Liver (tissue), 9 donors: ENCODE data around the gene ENPP1. TPM values are rescaled to one million over a fixed set of nuclear protein-coding genes. Genes with fewer than 3 reads are reported as not detected.

Experiments used
- DNase-seq: peaks from one replicate; pipeline ENCODE4 v3.0.0-alpha.2; 2017; ENCODE audit warnings: low spot score
- H3K27ac ChIP-seq, 2 donors: one replicate each; pipeline ENCODE4 v1.7.0; 2013; ENCODE audit warnings: inconsistent platforms in 2 of 2, low read length in 2 of 2, control low read depth in 1 of 2, low read depth in 1 of 2, mild to moderate bottlenecking in 1 of 2
- H3K27me3 ChIP-seq, 4 donors: one replicate each; pipeline versions ENCODE4 v1.6.1 to v1.7.0; 2013; ENCODE audit warnings: low read length in 3 of 4, inconsistent platforms in 1 of 4, mild to moderate bottlenecking in 1 of 4, moderate library complexity in 1 of 4; ENCODE audit not compliant: control insufficient read depth in 4 of 4, insufficient read depth in 4 of 4
- H3K36me3 ChIP-seq, 4 donors: one replicate each; pipeline versions ENCODE4 v1.6.1 to v1.7.0; 2013; ENCODE audit warnings: low read length in 3 of 4, mild to moderate bottlenecking in 3 of 4, low read depth in 1 of 4, moderate library complexity in 1 of 4; ENCODE audit not compliant: control insufficient read depth in 4 of 4, insufficient read depth in 3 of 4
- H3K4me1 ChIP-seq, 4 donors: one replicate each; pipeline versions ENCODE4 v1.6.1 to v1.7.0; 2013; ENCODE audit warnings: low read length in 3 of 4, mild to moderate bottlenecking in 3 of 4, moderate library complexity in 1 of 4; ENCODE audit not compliant: control insufficient read depth in 4 of 4, insufficient read depth in 4 of 4
- H3K4me3 ChIP-seq, 3 donors: one replicate each; pipeline versions ENCODE4 v1.6.1 to v1.7.0; 2013; ENCODE audit warnings: low read length in 3 of 3, control low read depth in 1 of 3, low read depth in 1 of 3, mild to moderate bottlenecking in 1 of 3
- H3K9ac ChIP-seq, 2 donors: one replicate each; pipeline ENCODE4 v1.7.0; 2013; ENCODE audit warnings: low read length in 2 of 2, mild to moderate bottlenecking in 2 of 2, moderate library complexity in 2 of 2, control low read depth in 1 of 2, low read depth in 1 of 2
- H3K9me3 ChIP-seq, 4 donors: one replicate each; pipeline versions ENCODE4 v1.6.1 to v1.7.0; 2013; ENCODE audit warnings: low read length in 3 of 4; ENCODE audit not compliant: control insufficient read depth in 4 of 4
- ATF3 ChIP-seq: IDR thresholded peaks from 2 replicates; pipeline ENCODE4 v1.6.1; 2016; ENCODE audit warnings: antibody characterized with exemption
- EGR1 ChIP-seq, 2 donors: IDR thresholded peaks; 2 replicates each; pipeline ENCODE4 v1.6.1; 2016 to 2018; ENCODE audit warnings: antibody characterized with exemption in 2 of 2, low read depth in 2 of 2
- FOXA1 ChIP-seq: IDR thresholded peaks from 2 replicates; pipeline ENCODE4 v1.6.1; 2016; ENCODE audit warnings: antibody characterized with exemption
- FOXA2 ChIP-seq: IDR thresholded peaks from 2 replicates; pipeline ENCODE4 v1.6.1; 2016; ENCODE audit warnings: antibody characterized with exemption
- GABPA ChIP-seq, 2 donors: IDR thresholded peaks in 1 of 2; conservative IDR thresholded peaks in 1 of 2; 2 replicates each; pipeline ENCODE4 v1.6.1; 2016; ENCODE audit warnings: antibody characterized with exemption in 2 of 2, mild to moderate bottlenecking in 1 of 2, moderate library complexity in 1 of 2
- HNF4A ChIP-seq, 2 donors: conservative IDR thresholded peaks; 2 replicates each; pipeline ENCODE4 v1.6.1; 2016; ENCODE audit warnings: antibody characterized with exemption in 2 of 2, mild to moderate bottlenecking in 2 of 2
- HNF4G ChIP-seq: IDR thresholded peaks from 2 replicates; pipeline ENCODE4 v1.6.1; 2016; ENCODE audit warnings: antibody characterized with exemption
- JUND ChIP-seq, 2 donors: IDR thresholded peaks; 2 replicates each; pipeline ENCODE4 v1.6.1; 2016; ENCODE audit warnings: antibody characterized with exemption in 2 of 2
- NR2F2 ChIP-seq: IDR thresholded peaks from 2 replicates; pipeline ENCODE4 v1.6.1; 2016; ENCODE audit warnings: antibody characterized with exemption
- RAD21 ChIP-seq, 2 donors: IDR thresholded peaks; 2 replicates each; pipeline ENCODE4 v1.6.1; 2016; ENCODE audit warnings: antibody characterized with exemption in 2 of 2, mild to moderate bottlenecking in 2 of 2
- SP1 ChIP-seq: IDR thresholded peaks from 2 replicates; pipeline ENCODE4 v1.6.1; 2018; ENCODE audit warnings: antibody characterized with exemption, mild to moderate bottlenecking
- TAF1 ChIP-seq: conservative IDR thresholded peaks from 2 replicates; pipeline ENCODE4 v1.6.1; 2016; ENCODE audit warnings: antibody characterized with exemption, mild to moderate bottlenecking
- YY1 ChIP-seq: IDR thresholded peaks from 2 replicates; pipeline ENCODE4 v1.6.1; 2016; ENCODE audit warnings: antibody characterized with exemption, mild to moderate bottlenecking
- WGBS: extraction: QIAGEN DNeasy Blood & Tissue Kit; methylation state at CpG from one replicate; pipeline ENCODE4 v1.1.7; 2013; 5-methylcytosine and 5-hydroxymethylcytosine counted together
- polyA plus RNA-seq, 2 donors: library from polyadenylated mRNA; stranded (reverse) in 1 of 2; unstranded in 1 of 2; fragments of 200-250 nt in 1 of 2; fragments of >200 nt in 1 of 2; fragmentation: Nextera tagmentation in 1 of 2; extraction: Ambion mirVana in 1 of 2; gene quantifications; one replicate each; pipeline versions ENCODE4 v1.2.1 to v1.2.3, GENCODE V29; 2013 to 2015
- total RNA-seq, 2 donors: library from RNA; depleted of rRNA; stranded (reverse); fragments of >200 nt; gene quantifications; one replicate each; pipeline ENCODE4 v1.2.3, GENCODE V29; 2014
- TF ChIP-seq, protein P1 (sequence below): IDR thresholded peaks from 2 replicates; pipeline ENCODE4 v1.6.1; 2016; ENCODE audit warnings: antibody characterized with exemption, mild to moderate bottlenecking
- TF ChIP-seq, protein P2 (sequence below): IDR thresholded peaks from 2 replicates; pipeline ENCODE4 v1.6.1; 2016; ENCODE audit warnings: antibody characterized with exemption
- TF ChIP-seq, protein P3 (sequence below): fragments of 150-350 bp; IDR thresholded peaks from 2 replicates; pipeline ENCODE4 v1.5.1; 2017; ENCODE audit warnings: improper control_type of control experiment, low read depth, low read length; ENCODE audit not compliant: missing input control
- donor health status: healthy.
- donor health status: healthy.
- donor health status: healthy.
- donor health status: healthy.
- donor health status: healthy.

The ENPP1 gene
- total and polyA plus RNA-seq, 4 donors = 9.5 to 53.1 (median 31.1) TPM

DNA sequence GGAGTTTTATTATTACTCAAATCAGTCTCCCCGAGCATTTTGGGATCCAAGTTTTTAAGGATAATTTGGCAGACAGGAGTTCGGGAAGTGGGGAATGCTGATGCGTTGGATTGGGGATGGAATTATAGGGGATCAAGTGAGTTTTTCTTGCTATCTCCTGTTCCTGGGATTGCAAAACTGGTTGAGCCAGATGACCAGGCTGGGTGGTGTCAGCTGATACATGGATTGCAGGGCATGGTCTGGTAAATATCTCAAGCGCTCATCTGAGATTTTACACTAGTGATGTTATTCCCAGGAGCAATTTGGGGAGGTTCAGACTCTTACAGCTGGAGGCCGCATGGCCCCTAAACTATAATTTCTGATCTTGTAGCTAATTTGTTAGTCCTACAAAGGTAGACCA lies 54.7 kb downstream of the ENPP1 start (continued):
- TF ChIP-seq, protein P1, sequence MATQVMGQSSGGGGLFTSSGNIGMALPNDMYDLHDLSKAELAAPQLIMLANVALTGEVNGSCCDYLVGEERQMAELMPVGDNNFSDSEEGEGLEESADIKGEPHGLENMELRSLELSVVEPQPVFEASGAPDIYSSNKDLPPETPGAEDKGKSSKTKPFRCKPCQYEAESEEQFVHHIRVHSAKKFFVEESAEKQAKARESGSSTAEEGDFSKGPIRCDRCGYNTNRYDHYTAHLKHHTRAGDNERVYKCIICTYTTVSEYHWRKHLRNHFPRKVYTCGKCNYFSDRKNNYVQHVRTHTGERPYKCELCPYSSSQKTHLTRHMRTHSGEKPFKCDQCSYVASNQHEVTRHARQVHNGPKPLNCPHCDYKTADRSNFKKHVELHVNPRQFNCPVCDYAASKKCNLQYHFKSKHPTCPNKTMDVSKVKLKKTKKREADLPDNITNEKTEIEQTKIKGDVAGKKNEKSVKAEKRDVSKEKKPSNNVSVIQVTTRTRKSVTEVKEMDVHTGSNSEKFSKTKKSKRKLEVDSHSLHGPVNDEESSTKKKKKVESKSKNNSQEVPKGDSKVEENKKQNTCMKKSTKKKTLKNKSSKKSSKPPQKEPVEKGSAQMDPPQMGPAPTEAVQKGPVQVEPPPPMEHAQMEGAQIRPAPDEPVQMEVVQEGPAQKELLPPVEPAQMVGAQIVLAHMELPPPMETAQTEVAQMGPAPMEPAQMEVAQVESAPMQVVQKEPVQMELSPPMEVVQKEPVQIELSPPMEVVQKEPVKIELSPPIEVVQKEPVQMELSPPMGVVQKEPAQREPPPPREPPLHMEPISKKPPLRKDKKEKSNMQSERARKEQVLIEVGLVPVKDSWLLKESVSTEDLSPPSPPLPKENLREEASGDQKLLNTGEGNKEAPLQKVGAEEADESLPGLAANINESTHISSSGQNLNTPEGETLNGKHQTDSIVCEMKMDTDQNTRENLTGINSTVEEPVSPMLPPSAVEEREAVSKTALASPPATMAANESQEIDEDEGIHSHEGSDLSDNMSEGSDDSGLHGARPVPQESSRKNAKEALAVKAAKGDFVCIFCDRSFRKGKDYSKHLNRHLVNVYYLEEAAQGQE = no peak
- no peak for TF ChIP-seq SP1
- no peak for TF ChIP-seq GABPA (IDR thresholded peaks at IDR 0.05 in 1 of 2, conservative IDR thresholded peaks at IDR 0.05 in 1 of 2)
- TF ChIP-seq, protein P2, sequence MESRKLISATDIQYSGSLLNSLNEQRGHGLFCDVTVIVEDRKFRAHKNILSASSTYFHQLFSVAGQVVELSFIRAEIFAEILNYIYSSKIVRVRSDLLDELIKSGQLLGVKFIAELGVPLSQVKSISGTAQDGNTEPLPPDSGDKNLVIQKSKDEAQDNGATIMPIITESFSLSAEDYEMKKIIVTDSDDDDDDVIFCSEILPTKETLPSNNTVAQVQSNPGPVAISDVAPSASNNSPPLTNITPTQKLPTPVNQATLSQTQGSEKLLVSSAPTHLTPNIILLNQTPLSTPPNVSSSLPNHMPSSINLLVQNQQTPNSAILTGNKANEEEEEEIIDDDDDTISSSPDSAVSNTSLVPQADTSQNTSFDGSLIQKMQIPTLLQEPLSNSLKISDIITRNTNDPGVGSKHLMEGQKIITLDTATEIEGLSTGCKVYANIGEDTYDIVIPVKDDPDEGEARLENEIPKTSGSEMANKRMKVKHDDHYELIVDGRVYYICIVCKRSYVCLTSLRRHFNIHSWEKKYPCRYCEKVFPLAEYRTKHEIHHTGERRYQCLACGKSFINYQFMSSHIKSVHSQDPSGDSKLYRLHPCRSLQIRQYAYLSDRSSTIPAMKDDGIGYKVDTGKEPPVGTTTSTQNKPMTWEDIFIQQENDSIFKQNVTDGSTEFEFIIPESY = no peak
- TF ChIP-seq HNF4G = no peak

DNA sequence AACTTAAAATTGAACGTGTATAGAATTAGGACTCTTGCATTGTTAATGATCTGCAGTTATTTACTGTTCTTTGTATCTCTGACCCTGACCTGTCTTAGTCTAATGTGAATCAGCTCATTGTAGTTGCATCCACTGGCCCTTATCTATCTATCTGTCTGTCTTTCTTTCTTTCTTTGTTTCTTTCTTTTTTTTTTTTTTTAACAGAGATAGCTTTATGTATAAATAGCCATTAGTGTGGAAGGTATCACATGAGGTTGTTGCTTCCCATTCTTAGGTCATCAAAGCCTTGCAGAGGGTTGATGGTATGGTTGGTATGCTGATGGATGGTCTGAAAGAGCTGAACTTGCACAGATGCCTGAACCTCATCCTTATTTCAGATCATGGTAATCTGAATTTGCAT lies 59.9 kb downstream of the ENPP1 start:
- Histone ChIP-seq H3K9ac (no peak overlapping the region), H3K27ac (no peak overlapping the region), H3K4me1 (no peaks in the 10 kb centered on the region), H3K9me3 (no peaks in the 10 kb centered on the region), H3K27me3 (no peaks in the 10 kb centered on the region), H3K4me3 (no peak overlapping the region), H3K36me3 (peaks cover 2 to 62% (median 49%) of the 10 kb centered on the region in 4 donors)
- TF ChIP-seq, protein P3, sequence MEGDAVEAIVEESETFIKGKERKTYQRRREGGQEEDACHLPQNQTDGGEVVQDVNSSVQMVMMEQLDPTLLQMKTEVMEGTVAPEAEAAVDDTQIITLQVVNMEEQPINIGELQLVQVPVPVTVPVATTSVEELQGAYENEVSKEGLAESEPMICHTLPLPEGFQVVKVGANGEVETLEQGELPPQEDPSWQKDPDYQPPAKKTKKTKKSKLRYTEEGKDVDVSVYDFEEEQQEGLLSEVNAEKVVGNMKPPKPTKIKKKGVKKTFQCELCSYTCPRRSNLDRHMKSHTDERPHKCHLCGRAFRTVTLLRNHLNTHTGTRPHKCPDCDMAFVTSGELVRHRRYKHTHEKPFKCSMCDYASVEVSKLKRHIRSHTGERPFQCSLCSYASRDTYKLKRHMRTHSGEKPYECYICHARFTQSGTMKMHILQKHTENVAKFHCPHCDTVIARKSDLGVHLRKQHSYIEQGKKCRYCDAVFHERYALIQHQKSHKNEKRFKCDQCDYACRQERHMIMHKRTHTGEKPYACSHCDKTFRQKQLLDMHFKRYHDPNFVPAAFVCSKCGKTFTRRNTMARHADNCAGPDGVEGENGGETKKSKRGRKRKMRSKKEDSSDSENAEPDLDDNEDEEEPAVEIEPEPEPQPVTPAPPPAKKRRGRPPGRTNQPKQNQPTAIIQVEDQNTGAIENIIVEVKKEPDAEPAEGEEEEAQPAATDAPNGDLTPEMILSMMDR = no peak
- TF ChIP-seq HNF4A (conservative IDR thresholded peaks at IDR 0.05) = peak in 1 of 2 donors; percentile 17
- 18% methylated on average over 1 of the region's 1 CpG for WGBS
- no peak for DNase-seq

DNA sequence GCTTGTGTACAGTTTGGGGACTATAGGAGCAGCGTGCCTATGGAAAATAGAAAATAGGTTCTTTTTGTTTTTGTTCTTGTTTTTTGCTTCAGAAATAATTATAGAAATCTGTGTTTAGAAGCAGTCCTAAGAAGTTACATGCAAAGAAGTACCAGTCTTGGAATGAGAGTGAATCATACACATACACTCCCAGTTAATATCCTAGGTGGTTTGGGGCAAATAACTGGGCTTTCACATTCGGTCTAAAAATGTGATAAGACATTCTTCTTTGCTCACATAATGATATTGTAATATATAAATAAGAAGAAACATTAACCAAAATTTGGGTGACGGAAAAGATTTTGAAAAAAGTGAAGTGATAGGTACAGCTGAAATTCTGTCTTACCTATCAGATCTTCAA lies 61.0 kb downstream of the ENPP1 start:
- H3K9me3 ChIP-seq = no peaks in the 10 kb centered on the region
- H3K4me1 ChIP-seq = no peaks in the 10 kb centered on the region
- H3K27ac ChIP-seq = no peak overlapping the region
- no peak overlapping the region for H3K4me3 ChIP-seq
- H3K36me3 ChIP-seq = peaks cover 3 to 68% (median 48%) of the 10 kb centered on the region in 4 donors
- DNase-seq = no peak
- no peak overlapping the region for H3K9ac ChIP-seq
- 88% methylated on average over 3 of the region's 3 CpGs for whole genome bisulfite sequencing
- H3K27me3 ChIP-seq = no peaks in the 10 kb centered on the region
- TF ChIP-seq FOXA2 (no peak), HNF4G (no peak), EGR1 (IDR thresholded peaks at IDR 0.05; ENCODE audit: low read depth in 2 of 2) (no peak), YY1 (no peak), ATF3 (no peak), SP1 (no peak), NR2F2 (no peak), FOXA1 (no peak), TAF1 (no peak), RAD21 (IDR thresholded peaks at IDR 0.05) (no peak), GABPA (IDR thresholded peaks at IDR 0.05 in 1 of 2, conservative IDR thresholded peaks at IDR 0.05 in 1 of 2) (no peak), JUND (IDR thresholded peaks at IDR 0.05) (no peak), HNF4A (conservative IDR thresholded peaks at IDR 0.05) (no peak)
- TF ChIP-seq, protein P1 = no peak
- TF ChIP-seq, protein P2 = no peak
